Keratinocyte (primary cell): ENCODE measurements around the gene LY86. TPM values are rescaled to one million over a fixed set of nuclear protein-coding genes. Genes with fewer than 3 reads are reported as not detected.

Experiments
- DNase-seq: peaks from one replicate; pipeline ENCODE4 v3.0.0-alpha.2; 2011; ENCODE audit warnings: low read depth, missing footprints, low spot score
- FAIRE-seq: peaks from 2 replicates; lab custom pipeline; 2011; peaks lifted over from hg19 to GRCh38; lab: Jason Lieb, UNC
- H2AFZ ChIP-seq: 2 replicates; pipeline ENCODE4 v1.6.0; 2012; ENCODE audit warnings: low read length, control low read depth, inconsistent platforms; ENCODE audit not compliant: control insufficient read depth
- H3K27ac ChIP-seq: 2 replicates; pipeline ENCODE4 v1.5.1; 2011; ENCODE audit warnings: low read length; ENCODE audit not compliant: control insufficient read depth, insufficient read depth
- H3K27me3 ChIP-seq: 3 replicates; pipeline ENCODE4 v1.6.0; 2011; ENCODE audit warnings: low read length; ENCODE audit not compliant: control insufficient read depth, insufficient read depth; ENCODE audit errors: extremely low read depth
- H3K36me3 ChIP-seq, 2 experiments: 2 replicates in 1 of 2; 3 replicates in 1 of 2; pipeline ENCODE4 v1.5.1; 2011; ENCODE audit warnings: low read length in 2 of 2, mild to moderate bottlenecking in 1 of 2; ENCODE audit not compliant: control insufficient read depth in 2 of 2, insufficient read depth in 2 of 2; ENCODE audit errors: extremely low read depth in 1 of 2
- H3K4me1 ChIP-seq: 3 replicates; pipeline ENCODE4 v1.5.1; 2011; ENCODE audit warnings: low read length; ENCODE audit not compliant: control insufficient read depth, insufficient read depth; ENCODE audit errors: extremely low read depth
- H3K4me2 ChIP-seq: 3 replicates; pipeline ENCODE4 v1.6.0; 2011; ENCODE audit warnings: low read depth, low read length; ENCODE audit not compliant: control insufficient read depth, insufficient read depth; ENCODE audit errors: extremely low read depth
- H3K4me3 ChIP-seq, 3 experiments: fragments of 200-600 bp in 1 of 3; sonication (generic) in 1 of 3; 2 replicates in 2 of 3; 3 replicates in 1 of 3; pipeline ENCODE4 v1.5.1; 2011 to 2016; ENCODE audit warnings: low read length in 3 of 3, mild to moderate bottlenecking in 3 of 3, control low read depth in 2 of 3, inconsistent platforms in 1 of 3, low read depth in 1 of 3, mixed read lengths in 1 of 3, mixed run types in 1 of 3, moderate library complexity in 1 of 3; ENCODE audit not compliant: control insufficient read depth in 2 of 3, insufficient read depth in 2 of 3; ENCODE audit errors: extremely low read depth in 1 of 3
- H3K79me2 ChIP-seq: 2 replicates; pipeline ENCODE4 v1.6.0; 2012; ENCODE audit warnings: low read length; ENCODE audit not compliant: control insufficient read depth, insufficient read depth
- H3K9ac ChIP-seq: 3 replicates; pipeline ENCODE4 v1.6.0; 2011; ENCODE audit warnings: low read length; ENCODE audit not compliant: control insufficient read depth, insufficient read depth; ENCODE audit errors: extremely low read depth
- H3K9me1 ChIP-seq: 3 replicates; pipeline ENCODE4 v1.6.0; 2011; ENCODE audit warnings: low read length; ENCODE audit not compliant: control insufficient read depth, insufficient read depth; ENCODE audit errors: extremely low read depth
- H3K9me3 ChIP-seq: 2 replicates; pipeline ENCODE4 v1.5.1; 2012; ENCODE audit warnings: low read depth, low read length; ENCODE audit not compliant: control insufficient read depth
- H4K20me1 ChIP-seq: 3 replicates; pipeline ENCODE4 v1.6.0; 2011; ENCODE audit warnings: low read length; ENCODE audit not compliant: control insufficient read depth, insufficient read depth; ENCODE audit errors: extremely low read depth
- CTCF ChIP-seq, 3 experiments: IDR thresholded peaks in 1 of 3; conservative IDR thresholded peaks in 1 of 3; optimal IDR thresholded peaks in 1 of 3; 2 replicates in 2 of 3; 3 replicates in 1 of 3; pipeline versions ENCODE3 to v1.5.1; 2011; ENCODE audit warnings: low read length in 3 of 3, mild to moderate bottlenecking in 3 of 3, moderate library complexity in 2 of 3, control low read depth in 1 of 3, inconsistent platforms in 1 of 3; ENCODE audit not compliant: insufficient read depth in 2 of 3; ENCODE audit errors: extremely low read depth in 1 of 3
- EZH2 ChIP-seq: IDR thresholded peaks from one replicate; pipeline ENCODE4 v1.6.1; 2012; ENCODE audit warnings: inconsistent platforms, mild to moderate bottlenecking, low read length, moderate library complexity
- dilution Hi-C: fragments of 300-500 bp; cut with MboI; formaldehyde crosslinking; loops from one replicate; pipeline ENCODE4 v1.7.0; 2020; ENCODE audit warnings: low sequenced_read_pairs; ENCODE audit not compliant: extremely low pct_ligation_motif_present
- polyA plus RNA-seq, 5 experiments: library from polyadenylated mRNA; depleted of rRNA in 3 of 5; stranded (reverse) in 3 of 5; stranded (forward) in 1 of 5; unstranded in 1 of 5; fragments of >200 nt; gene quantifications; 1 replicate in 1 of 5; 2 replicates in 3 of 5; 3 replicates in 1 of 5; pipeline versions ENCODE4 v1.2.1 to v1.2.3, GENCODE V29; 2011 to 2012; ENCODE audit warnings: missing spikeins in 2 of 5, low read depth in 1 of 5, low replicate concordance in 1 of 5

The LY86 gene
- polyA plus RNA-seq, 1 donor (not counting 4 experiments of a cell fraction or from before 2014, with no cell fraction given) = not detected

- H3K9ac ChIP-seq = no peak overlapping the region
- H3K9me1 ChIP-seq = no peaks in the 10 kb centered on the region
- no peaks in the 10 kb centered on the region for H3K9me3 ChIP-seq
- FAIRE-seq = no peak
- dilution Hi-C loops = no loop called here
- no peak overlapping the region for H3K27ac ChIP-seq
- no peak for DNase-seq
- H3K27me3 ChIP-seq = no peaks in the 10 kb centered on the region
- peaks cover 7% of the 10 kb centered on the region for H3K4me1 ChIP-seq
- H4K20me1 ChIP-seq = no peaks in the 10 kb centered on the region
- no peak overlapping the region for H2AFZ ChIP-seq
- TF ChIP-seq EZH2 (no peak), CTCF (optimal IDR thresholded peaks at IDR 0.05 in 1 of 3, IDR thresholded peaks at IDR 0.05 in 1 of 3, conservative IDR thresholded peaks at IDR 0.05 in 1 of 3; ENCODE audit: extremely low read depth in 1 of 3, insufficient read depth in 2 of 3, low read length in 3 of 3) (no peak)
- no peaks in the 10 kb centered on the region for H3K79me2 ChIP-seq
- no peak overlapping the region for H3K4me2 ChIP-seq
- no peaks in the 10 kb centered on the region for H3K36me3 ChIP-seq
- H3K4me3 ChIP-seq = no peak overlapping the region
These were observed 54.9 kb downstream of the LY86 start for GRCh38 chr6:6643398-6643797.

GRCh38 chr6:6645261-6645917 is 56.9 kb downstream of the LY86 start:
- Histone ChIP-seq H3K9me1 (no peaks in the 10 kb centered on the region), H3K27me3 (peaks cover 3% of the 10 kb centered on the region), H3K79me2 (no peaks in the 10 kb centered on the region), H3K4me2 (no peak overlapping the region), H3K9ac (no peak overlapping the region), H3K4me1 (peaks cover 7% of the 10 kb centered on the region), H2AFZ (no peak overlapping the region), H3K27ac (no peak overlapping the region), H3K9me3 (no peaks in the 10 kb centered on the region), H4K20me1 (no peaks in the 10 kb centered on the region), H3K36me3 (no peaks in the 10 kb centered on the region), H3K4me3 (no peak overlapping the region)
- dilution Hi-C loops = no loop called here
- peak in 2 of 3 experiments; percentile 11 to 25 for TF ChIP-seq CTCF (optimal IDR thresholded peaks at IDR 0.05 in 1 of 3, IDR thresholded peaks at IDR 0.05 in 1 of 3, conservative IDR thresholded peaks at IDR 0.05 in 1 of 3; ENCODE audit: extremely low read depth in 1 of 3, insufficient read depth in 2 of 3, low read length in 3 of 3)
- no peak for TF ChIP-seq EZH2
- FAIRE-seq (peak; percentile 29), DNase-seq (no peak)
